A549 (cell line): Measurements from ENCODE around the gene FBXO47. TPM values are rescaled to one million over a fixed set of nuclear protein-coding genes. Genes with fewer than 3 reads are reported as not detected.

Experiments
- ATAC-seq, 2 experiments: fragments of 200-7000 bp in 1 of 2; fragments of >200 bp in 1 of 2; cut with Nextera tagmentation in 1 of 2; cut with Tn5 transposase in 1 of 2; 3 replicates each; pipeline versions ENCODE4 v1.8.0 to v1.9.1; 2018 to 2020; ENCODE audit warnings: mild to moderate bottlenecking in 1 of 2, moderate library complexity in 1 of 2
- CTCF ChIA-PET: fragments of 300-600 bp; sonication (Branson Sonifier 250); formaldehyde crosslinking; extraction: SDS; loops from one replicate; lab custom pipeline; 2021; ENCODE audit warnings: antibody characterized with exemption, inconsistent platforms; lab: Yijun Ruan, JAX
- POLR2A ChIA-PET: fragments of 350-600 bp; formaldehyde crosslinking; extraction: SDS; loops from one replicate; lab custom pipeline; 2021; ENCODE audit warnings: antibody characterized with exemption, inconsistent platforms; lab: Yijun Ruan, JAX
- DNase-seq, 2 experiments: peaks; one replicate each; pipeline versions ENCODE4 v3.0.0 to v3.0.0-alpha.2; 2011 to 2016; ENCODE audit warnings: low read depth in 1 of 2, low spot score in 1 of 2
- FAIRE-seq: peaks from 2 replicates; lab custom pipeline; 2011; peaks lifted over from hg19 to GRCh38; lab: Jason Lieb, UNC
- H3K27ac ChIP-seq, 2 experiments: fragments of >200 bp; sonication (Bioruptor Twin); formaldehyde crosslinking; 3 replicates each; pipeline ENCODE4 v1.5.1; 2016 to 2017
- H3K4me1 ChIP-seq: fragments of >200 bp; sonication (Bioruptor Twin); formaldehyde crosslinking; 3 replicates; pipeline ENCODE4 v1.6.1; 2016
- H3K4me2 ChIP-seq: fragments of >200 bp; sonication (Bioruptor Twin); formaldehyde crosslinking; 3 replicates; pipeline ENCODE4 v1.6.1; 2016
- H3K4me3 ChIP-seq: fragments of >200 bp; sonication (Bioruptor Twin); formaldehyde crosslinking; 3 replicates; pipeline ENCODE4 v1.5.1; 2016
- H3K9me3 ChIP-seq: fragments of >200 bp; sonication (Bioruptor Twin); formaldehyde crosslinking; 3 replicates; pipeline ENCODE4 v1.6.1; 2016
- CBX2 ChIP-seq: fragments of 200-600 bp; sonication (generic); IDR thresholded peaks from 2 replicates; pipeline ENCODE4 v1.6.1; 2016; ENCODE audit warnings: low read depth, mild to moderate bottlenecking, borderline replicate concordance
- CBX8 ChIP-seq: fragments of 200-600 bp; sonication (generic); IDR thresholded peaks from 2 replicates; pipeline ENCODE4 v1.6.1; 2016
- CHD2 ChIP-seq: fragments of 150-350 bp; IDR thresholded peaks from 2 replicates; pipeline ENCODE4 v1.6.1; 2014; ENCODE audit warnings: low read length; ENCODE audit not compliant: partially characterized antibody
- FOSB ChIP-seq: fragments of 250-450 bp; sonication (Bioruptor Pico); IDR thresholded peaks from 2 replicates; pipeline ENCODE4 v1.5.0; 2020; ENCODE audit warnings: mild to moderate bottlenecking, moderate library complexity
- FOXS1 ChIP-seq: fragments of 250-450 bp; sonication (Bioruptor Pico); IDR thresholded peaks from 2 replicates; pipeline ENCODE4 v1.5.0; 2020; ENCODE audit warnings: mild to moderate bottlenecking, moderate library complexity
- HOXB5 ChIP-seq: fragments of 250-450 bp; sonication (Bioruptor Pico); IDR thresholded peaks from 2 replicates; pipeline ENCODE4 v1.5.0; 2020; ENCODE audit warnings: mild to moderate bottlenecking, moderate library complexity
- JUN ChIP-seq, 2 experiments: fragments of >200 bp; sonication (Bioruptor Twin); formaldehyde crosslinking; IDR thresholded peaks; 2 replicates in 1 of 2; 3 replicates in 1 of 2; pipeline ENCODE4 v1.6.1; 2016 to 2017
- KDM1A ChIP-seq: fragments of 200-600 bp; sonication (generic); IDR thresholded peaks from 2 replicates; pipeline ENCODE4 v1.6.1; 2016; ENCODE audit warnings: low read depth, mild to moderate bottlenecking
- MAZ ChIP-seq: fragments of 150-350 bp; IDR thresholded peaks from 2 replicates; pipeline ENCODE4 v1.6.1; 2014; ENCODE audit warnings: antibody characterized with exemption, low read depth, low read length, borderline replicate concordance
- NR3C1 ChIP-seq: fragments of >200 bp; sonication (Bioruptor Twin); formaldehyde crosslinking; IDR thresholded peaks from 3 replicates; pipeline ENCODE4 v1.6.1; 2017
- RAD21 ChIP-seq, 2 experiments: fragments of >200 bp in 1 of 2; sonication (Bioruptor Twin) in 1 of 2; formaldehyde crosslinking in 1 of 2; IDR thresholded peaks in 1 of 2; conservative IDR thresholded peaks in 1 of 2; 2 replicates in 1 of 2; 3 replicates in 1 of 2; pipeline ENCODE4 v1.6.1; 2012 to 2018; ENCODE audit warnings: inconsistent platforms in 1 of 2
- RNF2 ChIP-seq: fragments of 200-600 bp; sonication (generic); IDR thresholded peaks from 2 replicates; pipeline ENCODE4 v1.6.1; 2016; ENCODE audit warnings: low read depth, mild to moderate bottlenecking, antibody characterized with exemption, moderate library complexity, borderline replicate concordance
- SMC3 ChIP-seq: fragments of >200 bp; sonication (Bioruptor Twin); formaldehyde crosslinking; IDR thresholded peaks from 3 replicates; pipeline ENCODE4 v1.6.1; 2018; ENCODE audit warnings: inconsistent platforms
- SREBF2 ChIP-seq: fragments of 450-650 bp; IDR thresholded peaks from 2 replicates; pipeline ENCODE4 v1.6.1; 2014; ENCODE audit warnings: mild to moderate bottlenecking, moderate library complexity
- TP53 ChIP-seq: fragments of 250-450 bp; sonication (Bioruptor Pico); IDR thresholded peaks from 2 replicates; pipeline ENCODE4 v1.5.0; 2021; ENCODE audit warnings: mild to moderate bottlenecking, moderate library complexity
- ZC3H11A ChIP-seq: fragments of 450-650 bp; IDR thresholded peaks from 2 replicates; pipeline ENCODE4 v1.6.1; 2014; ENCODE audit warnings: antibody characterized with exemption, mild to moderate bottlenecking
- WGBS: methylation state at CpG from one replicate; pipeline ENCODE4 v1.1.6; 2017; ENCODE audit errors: missing lambda C conversion rate; 5-methylcytosine and 5-hydroxymethylcytosine counted together
- polyA plus RNA-seq, 4 experiments: library from polyadenylated mRNA; depleted of rRNA in 3 of 4; stranded (reverse); fragments of >200 nt; fragmentation: RNase III in 1 of 4; extraction: RNeasy Plus Mini Kit Qiagen cat#74134 plus additional on column Dnase treatment in 1 of 4; gene quantifications; 2 replicates in 3 of 4; 3 replicates in 1 of 4; pipeline ENCODE4 v1.2.3, GENCODE V29; 2011 to 2017
- TF ChIP-seq, protein P1 (sequence below): fragments of >200 bp; sonication (Bioruptor Twin); formaldehyde crosslinking; IDR thresholded peaks from 3 replicates; pipeline ENCODE4 v1.5.1; 2016
- TF ChIP-seq, protein P2 (sequence below): fragments of 200-600 bp; sonication (generic); IDR thresholded peaks from 2 replicates; pipeline ENCODE4 v1.6.1; 2016; ENCODE audit warnings: antibody characterized with exemption, mild to moderate bottlenecking, moderate library complexity

FBXO47 gene
- polyA plus RNA-seq, 2 of the 4 experiments (the other 2 are of a cell fraction), result 0.04 TPM; not detected in 1

DNA sequence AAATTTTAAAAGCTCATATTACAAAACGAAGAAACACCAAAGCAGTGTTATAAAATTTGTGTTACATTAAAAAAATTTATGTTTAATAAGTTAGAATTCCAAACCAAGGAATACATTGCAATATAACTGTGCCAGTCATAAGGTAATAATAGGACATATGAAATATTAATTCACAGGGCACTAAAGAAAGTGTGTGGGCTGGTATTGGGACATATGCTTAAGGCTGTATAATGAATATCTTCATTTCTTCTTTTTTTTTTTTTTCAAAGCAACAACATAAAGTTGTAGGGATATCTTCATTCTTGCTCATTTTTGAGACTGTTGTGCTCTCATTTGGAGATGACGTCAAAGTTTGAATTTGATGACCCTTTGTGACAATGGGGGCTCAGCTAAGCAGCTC lies 17.5 kb upstream of the FBXO47 start (continued):
- TF ChIP-seq ZC3H11A (no peak), CBX8 (no peak), HOXB5 (no peak), KDM1A (no peak), RAD21 (conservative IDR thresholded peaks at IDR 0.05 in 1 of 2, IDR thresholded peaks at IDR 0.05 in 1 of 2) (no peak)
- TF ChIP-seq, all 56 proteins: peak for 0

DNA sequence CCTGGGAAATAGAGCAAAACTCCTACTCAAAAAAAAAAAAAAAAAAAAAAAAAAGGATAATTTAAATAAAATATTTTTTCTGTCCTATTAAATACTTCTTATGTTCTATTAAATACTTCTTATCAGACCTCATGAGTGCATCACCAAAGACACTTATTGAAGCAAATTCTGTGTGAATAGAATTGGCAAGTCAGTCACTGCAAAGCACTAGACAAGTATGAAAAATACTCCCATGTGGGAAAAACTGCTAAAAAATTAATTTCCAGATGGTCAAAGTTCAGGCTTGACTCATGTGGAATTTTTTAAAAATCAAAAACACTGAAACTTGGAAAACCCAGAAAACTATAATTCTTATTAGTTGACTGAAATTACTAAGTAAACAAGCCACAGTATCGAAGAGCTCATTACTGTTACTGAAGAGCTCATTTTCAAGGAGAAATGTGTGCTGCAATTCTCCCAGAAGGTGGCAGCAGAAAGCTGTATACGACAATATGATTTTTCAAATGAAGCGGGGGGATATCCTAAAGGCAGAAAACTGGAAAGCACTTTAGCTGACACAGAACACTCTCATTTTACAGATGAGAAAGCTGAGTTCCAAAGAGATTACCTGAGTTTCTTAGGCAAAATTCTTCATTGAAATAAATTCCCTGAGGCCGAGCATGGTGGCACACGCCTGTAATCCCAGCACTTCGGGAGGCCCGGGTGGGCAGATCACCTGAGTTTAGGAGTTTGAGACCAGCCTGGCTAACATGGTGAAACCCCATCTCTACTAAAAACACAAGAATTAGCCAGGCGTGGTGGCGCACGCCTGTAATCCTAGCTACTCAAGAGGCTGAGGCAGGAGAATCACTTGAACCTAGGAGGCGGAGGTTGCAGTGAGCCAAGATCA lies 15.9 kb upstream of the FBXO47 start:
- ChIA-PET CTCF (interaction anchor here (0.6 to 8.4 kb wide), 93 partner anchors 8 to 393 kb away, joined by 3 to 319 read pairs (median 4); partner anchors contain the start of genes ARL5C, FBXO47, LASP1 and LASP1NB), POLR2A (interaction anchor here (0.8 to 2.7 kb wide), 5 partner anchors 16 to 223 kb away, joined by 4 to 21 read pairs (median 7); partner anchors contain the start of genes FBXO47, RPL19 and RPL23)
- FAIRE-seq, result peak; percentile 96
- DNase-seq, result peak; percentile 79
- WGBS, result 45% methylated on average over 11 of the region's 11 CpGs
- ATAC-seq, result peak; percentile 86 to 88; a peak in 5 of 6 replicates
- Histone ChIP-seq H3K27ac (no peak overlapping the region), H3K4me2 (peak overlapping the region; percentile 19; the same call in 1 of the 3 replicates), H3K4me1 (no peaks in the 10 kb centered on the region), H3K4me3 (no peak overlapping the region), H3K9me3 (no peaks in the 10 kb centered on the region)
- TF ChIP-seq RAD21 (conservative IDR thresholded peaks at IDR 0.05 in 1 of 2, IDR thresholded peaks at IDR 0.05 in 1 of 2) (peak; percentile 94 to 96), SREBF2 (no peak), MAZ (no peak), NR3C1 (no peak), JUN (IDR thresholded peaks at IDR 0.05) (no peak), CBX2 (no peak), SMC3 (peak; percentile 96), FOXS1 (CRISPR knock-in tag) (0 out of 2 replicates have a peak, but pooled peaks have one; percentile 43), CHD2 (no peak), TP53 (CRISPR knock-in tag) (no peak), FOSB (CRISPR knock-in tag) (peak; percentile 58; the same call in 1 of the 2 replicates)
- TF ChIP-seq, protein P1, sequence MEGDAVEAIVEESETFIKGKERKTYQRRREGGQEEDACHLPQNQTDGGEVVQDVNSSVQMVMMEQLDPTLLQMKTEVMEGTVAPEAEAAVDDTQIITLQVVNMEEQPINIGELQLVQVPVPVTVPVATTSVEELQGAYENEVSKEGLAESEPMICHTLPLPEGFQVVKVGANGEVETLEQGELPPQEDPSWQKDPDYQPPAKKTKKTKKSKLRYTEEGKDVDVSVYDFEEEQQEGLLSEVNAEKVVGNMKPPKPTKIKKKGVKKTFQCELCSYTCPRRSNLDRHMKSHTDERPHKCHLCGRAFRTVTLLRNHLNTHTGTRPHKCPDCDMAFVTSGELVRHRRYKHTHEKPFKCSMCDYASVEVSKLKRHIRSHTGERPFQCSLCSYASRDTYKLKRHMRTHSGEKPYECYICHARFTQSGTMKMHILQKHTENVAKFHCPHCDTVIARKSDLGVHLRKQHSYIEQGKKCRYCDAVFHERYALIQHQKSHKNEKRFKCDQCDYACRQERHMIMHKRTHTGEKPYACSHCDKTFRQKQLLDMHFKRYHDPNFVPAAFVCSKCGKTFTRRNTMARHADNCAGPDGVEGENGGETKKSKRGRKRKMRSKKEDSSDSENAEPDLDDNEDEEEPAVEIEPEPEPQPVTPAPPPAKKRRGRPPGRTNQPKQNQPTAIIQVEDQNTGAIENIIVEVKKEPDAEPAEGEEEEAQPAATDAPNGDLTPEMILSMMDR, result peak; percentile 97
- TF ChIP-seq, protein P2, sequence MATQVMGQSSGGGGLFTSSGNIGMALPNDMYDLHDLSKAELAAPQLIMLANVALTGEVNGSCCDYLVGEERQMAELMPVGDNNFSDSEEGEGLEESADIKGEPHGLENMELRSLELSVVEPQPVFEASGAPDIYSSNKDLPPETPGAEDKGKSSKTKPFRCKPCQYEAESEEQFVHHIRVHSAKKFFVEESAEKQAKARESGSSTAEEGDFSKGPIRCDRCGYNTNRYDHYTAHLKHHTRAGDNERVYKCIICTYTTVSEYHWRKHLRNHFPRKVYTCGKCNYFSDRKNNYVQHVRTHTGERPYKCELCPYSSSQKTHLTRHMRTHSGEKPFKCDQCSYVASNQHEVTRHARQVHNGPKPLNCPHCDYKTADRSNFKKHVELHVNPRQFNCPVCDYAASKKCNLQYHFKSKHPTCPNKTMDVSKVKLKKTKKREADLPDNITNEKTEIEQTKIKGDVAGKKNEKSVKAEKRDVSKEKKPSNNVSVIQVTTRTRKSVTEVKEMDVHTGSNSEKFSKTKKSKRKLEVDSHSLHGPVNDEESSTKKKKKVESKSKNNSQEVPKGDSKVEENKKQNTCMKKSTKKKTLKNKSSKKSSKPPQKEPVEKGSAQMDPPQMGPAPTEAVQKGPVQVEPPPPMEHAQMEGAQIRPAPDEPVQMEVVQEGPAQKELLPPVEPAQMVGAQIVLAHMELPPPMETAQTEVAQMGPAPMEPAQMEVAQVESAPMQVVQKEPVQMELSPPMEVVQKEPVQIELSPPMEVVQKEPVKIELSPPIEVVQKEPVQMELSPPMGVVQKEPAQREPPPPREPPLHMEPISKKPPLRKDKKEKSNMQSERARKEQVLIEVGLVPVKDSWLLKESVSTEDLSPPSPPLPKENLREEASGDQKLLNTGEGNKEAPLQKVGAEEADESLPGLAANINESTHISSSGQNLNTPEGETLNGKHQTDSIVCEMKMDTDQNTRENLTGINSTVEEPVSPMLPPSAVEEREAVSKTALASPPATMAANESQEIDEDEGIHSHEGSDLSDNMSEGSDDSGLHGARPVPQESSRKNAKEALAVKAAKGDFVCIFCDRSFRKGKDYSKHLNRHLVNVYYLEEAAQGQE, result no peak

DNA sequence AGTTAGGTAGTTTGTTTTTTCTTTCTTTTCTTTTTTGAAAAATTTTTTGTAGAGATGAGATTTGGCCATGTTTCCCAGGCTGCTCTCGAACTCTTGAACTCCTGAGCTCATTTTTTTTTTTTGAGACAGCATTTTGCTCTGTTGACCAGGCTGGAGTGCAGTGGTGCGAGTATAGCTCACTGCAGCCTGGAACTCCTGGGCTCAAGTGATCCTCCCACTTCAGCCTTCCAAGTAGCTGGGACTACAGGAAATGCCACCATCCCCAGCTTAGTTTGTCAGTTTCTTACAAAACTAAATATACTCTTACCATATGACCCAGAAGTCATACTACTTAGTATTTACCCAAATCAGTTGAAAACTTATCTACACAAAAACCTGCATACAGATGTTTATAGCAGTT lies 14.4 kb upstream of the FBXO47 start:
- FAIRE-seq, result no peak
- POLR2A ChIA-PET, result interaction anchor here (2.7 kb wide), 1 partner anchor 172 kb away, joined by 21 read pairs; no protein-coding TSS in a partner anchor

More for the DNA sequence above, 14.4 kb upstream of the FBXO47 start:
- ATAC-seq (no peak), DNase-seq (no peak)
- WGBS, result 39% methylated on average over 2 of the region's 2 CpGs
- Histone ChIP-seq H3K4me3 (no peak overlapping the region), H3K4me1 (no peaks in the 10 kb centered on the region), H3K9me3 (no peaks in the 10 kb centered on the region), H3K4me2 (no peak overlapping the region), H3K27ac (no peak overlapping the region)
- TF ChIP-seq SREBF2 (no peak), HOXB5 (no peak), RNF2 (no peak), KDM1A (no peak)
- CTCF ChIA-PET, result interaction anchor here (0.7 to 8.4 kb wide), 14 partner anchors 9 to 265 kb away, joined by 3 to 319 read pairs (median 8); partner anchors contain the start of genes FBXO47, LASP1 and PLXDC1
